Prostate gland (tissue), 2 donors: ENCODE measurements around the gene SDC3. TPM values are rescaled to one million over a fixed set of nuclear protein-coding genes. Genes with fewer than 3 reads are reported as not detected.

Experiments
- DNase-seq: peaks from one replicate; pipeline ENCODE4 v3.0.0-alpha.2; 2019; ENCODE audit warnings: low spot score
- H3K27ac ChIP-seq, 2 donors: fragments of 200-600 bp; sonication (generic); 2 replicates each; pipeline ENCODE4 v1.5.1; 2017 to 2019
- H3K27me3 ChIP-seq: fragments of 200-600 bp; sonication (generic); replicated peaks from 2 replicates; pipeline ENCODE4 v1.5.1; 2019; ENCODE audit not compliant: insufficient read depth
- H3K36me3 ChIP-seq, 2 donors: fragments of 200-600 bp; sonication (generic); 1 replicate in 1 of 2; 2 replicates in 1 of 2; pipeline versions ENCODE4 v1.5.1 to v1.8.1; 2017 to 2019
- H3K4me1 ChIP-seq: fragments of 200-600 bp; sonication (generic); replicated peaks from 2 replicates; pipeline ENCODE4 v1.5.1; 2019
- H3K4me3 ChIP-seq, 2 donors: fragments of 200-600 bp; sonication (generic); 2 replicates each; pipeline ENCODE4 v1.5.1; 2017 to 2019
- H3K9me3 ChIP-seq: fragments of 200-600 bp; sonication (generic); 2 replicates; pipeline ENCODE4 v1.5.1; 2017
- CTCF ChIP-seq, 4 experiments: fragments of 200-600 bp in 2 of 4; fragments of 450-650 bp in 2 of 4; sonication (generic) in 2 of 4; IDR thresholded peaks; 1 replicate in 3 of 4; 2 replicates in 1 of 4; pipeline ENCODE4 v1.5.1; 2016 to 2019; ENCODE audit warnings: antibody characterized with exemption in 4 of 4, mild to moderate bottlenecking in 2 of 4, moderate library complexity in 2 of 4
- POLR2A ChIP-seq: fragments of 450-650 bp; IDR thresholded peaks from one replicate; pipeline ENCODE4 v1.6.1; 2016; ENCODE audit warnings: antibody characterized with exemption, mild to moderate bottlenecking
- POLR2AphosphoS5 ChIP-seq: sonication (generic); formaldehyde crosslinking; IDR thresholded peaks from one replicate; pipeline ENCODE4 v1.6.1; 2017; ENCODE audit warnings: antibody characterized with exemption
- WGBS: methylation state at CpG from one replicate; pipeline ENCODE4 v1.1.5; 2018; 5-methylcytosine and 5-hydroxymethylcytosine counted together
- intact Hi-C: fragments of 100-400 bp; cut with DNase I; formaldehyde crosslinking; loops from one replicate; pipeline ENCODE4 v1.14.2; 2022
- total RNA-seq, 2 donors: library from RNA; depleted of rRNA; stranded (reverse); fragments of >200 nt; gene quantifications; one replicate each; pipeline ENCODE4 v1.1.0, GENCODE V29; 2016

Gene SDC3
- total RNA-seq, result 10 to 100 TPM; 25.5 to 39.6 TPM

- peak within 1 kb of the TSS; percentile 62 to 69 for H3K27ac ChIP-seq
- no peak for DNase-seq
- TF ChIP-seq POLR2A (no peak), POLR2AphosphoS5 (no peak), CTCF (IDR thresholded peaks at IDR 0.05) (no peak)
- intact Hi-C loops, result loop anchor here (2.0 kb wide), 1 partner anchor 190 kb away; no protein-coding TSS in a partner anchor
- H3K36me3 ChIP-seq, result no peaks in the 10 kb centered on the region
- H3K9me3 ChIP-seq, result no peaks in the 10 kb centered on the region
- H3K27me3 ChIP-seq, result no peaks in the 10 kb centered on the region
- H3K4me1 ChIP-seq, result no peaks in the 10 kb centered on the region
- WGBS, result 4% methylated on average over 37 of the region's 68 CpGs
- peak within 1 kb of the TSS; percentile 39 to 52 for H3K4me3 ChIP-seq
These were observed at the start of gene SDC3 for GRCh38 chr1:30908696-30909364. TSS of gene SDC3 (minus strand) at chr1:30908758. CDS start at chr1:30908586, 172 bp downstream.

DNA sequence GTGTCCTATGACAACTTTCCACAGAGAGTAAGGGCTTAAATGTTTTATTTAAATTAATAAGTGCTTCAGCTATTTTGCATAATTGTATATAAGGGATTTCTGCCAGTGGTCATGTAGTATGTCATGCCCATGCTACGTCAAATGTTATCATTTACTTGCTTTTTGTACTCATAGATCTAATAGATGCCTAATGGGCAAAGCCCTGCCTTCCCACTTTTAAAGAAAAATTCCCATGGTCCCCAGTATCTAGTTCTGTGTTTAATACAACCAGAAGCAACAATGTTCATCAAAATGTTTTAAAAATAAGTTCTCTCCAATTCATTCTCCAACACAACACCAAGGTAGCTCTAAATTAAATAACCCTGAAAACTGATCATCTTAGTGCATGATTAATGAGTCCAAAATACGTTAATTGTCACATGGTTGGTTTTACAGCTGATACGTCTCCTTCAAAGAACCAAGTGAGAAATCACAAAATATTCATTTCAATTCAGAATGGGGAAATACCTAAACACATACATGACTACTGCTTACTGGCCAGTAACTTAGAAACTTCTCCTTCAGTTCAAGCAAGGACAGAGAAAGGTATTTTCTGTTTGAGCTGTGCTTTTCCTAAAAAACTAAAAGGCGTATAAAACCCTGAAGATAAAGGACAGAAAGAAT lies 49.1 kb upstream of the SDC3 start:
- no peak overlapping the region for H3K27ac ChIP-seq
- H3K4me1 ChIP-seq, result no peaks in the 10 kb centered on the region
- intact Hi-C loops, result no loop called here
- TF ChIP-seq POLR2AphosphoS5 (no peak), POLR2A (no peak), CTCF (IDR thresholded peaks at IDR 0.05) (no peak)
- no peaks in the 10 kb centered on the region for H3K27me3 ChIP-seq
- H3K4me3 ChIP-seq, result no peak overlapping the region
- DNase-seq, result no peak
- H3K36me3 ChIP-seq, result no peaks in the 10 kb centered on the region
- 90% methylated on average over 4 of the region's 4 CpGs for WGBS
- H3K9me3 ChIP-seq, result no peaks in the 10 kb centered on the region

DNA sequence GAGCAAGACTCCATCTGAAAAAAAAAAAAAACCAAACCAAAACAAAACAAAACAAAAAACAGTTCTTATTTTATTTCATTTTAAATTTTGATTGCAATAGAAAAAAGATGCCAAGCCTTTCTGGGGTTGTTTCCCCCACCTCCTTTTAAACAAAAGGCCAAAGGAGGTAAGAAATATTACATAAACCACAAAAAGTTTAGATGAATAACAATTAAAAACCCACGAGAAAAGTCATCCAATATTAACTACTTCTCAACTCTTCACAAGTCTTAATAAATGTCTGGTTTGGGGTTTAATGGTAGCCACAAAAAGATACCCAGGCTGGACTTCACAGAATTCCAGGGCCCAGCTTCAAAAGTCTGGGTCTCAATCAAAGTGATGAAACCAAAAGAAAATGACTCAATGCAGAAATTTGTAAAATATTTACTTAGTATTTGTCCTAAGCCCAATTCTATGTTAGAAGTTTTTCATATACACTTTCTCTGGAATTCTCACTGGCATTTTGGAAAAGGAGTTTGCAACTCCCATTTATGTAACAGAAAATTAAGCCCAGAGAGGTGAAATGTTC lies 47.0 kb upstream of the SDC3 start:
- H3K4me3 ChIP-seq, result no peak overlapping the region
- 24% methylated on average over 1 of the region's 1 CpG for WGBS
- no peaks in the 10 kb centered on the region for H3K9me3 ChIP-seq
- TF ChIP-seq CTCF (IDR thresholded peaks at IDR 0.05) (no peak), POLR2AphosphoS5 (no peak), POLR2A (no peak)
- no peaks in the 10 kb centered on the region for H3K4me1 ChIP-seq
- H3K36me3 ChIP-seq, result no peaks in the 10 kb centered on the region
- intact Hi-C loops, result no loop called here
- DNase-seq, result no peak
- H3K27me3 ChIP-seq, result no peaks in the 10 kb centered on the region
- H3K27ac ChIP-seq, result no peak overlapping the region

DNA sequence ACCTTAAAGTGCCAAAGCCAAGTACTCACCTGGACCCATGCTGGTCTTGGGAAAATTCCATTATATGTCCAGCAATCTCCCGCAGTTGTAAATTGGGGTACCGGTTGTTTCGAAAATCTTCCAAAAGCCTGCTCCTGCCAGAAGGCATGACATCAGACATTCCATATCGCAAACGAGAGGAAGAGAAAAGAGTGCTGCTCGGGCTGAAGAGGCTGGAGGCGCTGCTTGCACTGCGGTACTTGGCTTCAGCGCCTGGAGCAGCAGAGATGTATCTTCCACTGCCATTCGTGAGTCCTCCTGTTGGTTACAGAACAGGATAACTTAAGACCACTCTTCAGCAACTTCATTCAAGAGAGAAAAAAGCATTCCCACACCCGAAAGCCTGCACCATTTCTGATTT lies 45.1 kb upstream of the SDC3 start:
- intact Hi-C loops, result no loop called here
- H3K36me3 ChIP-seq, result no peaks in the 10 kb centered on the region
- 89% methylated on average over 11 of the region's 11 CpGs for WGBS

More for the DNA sequence above, 45.1 kb upstream of the SDC3 start:
- H3K9me3 ChIP-seq, result no peaks in the 10 kb centered on the region
- DNase-seq, result no peak
- TF ChIP-seq POLR2A, result no peak
- no peak for TF ChIP-seq CTCF (IDR thresholded peaks at IDR 0.05)
- TF ChIP-seq POLR2AphosphoS5, result no peak
- H3K4me1 ChIP-seq, result no peaks in the 10 kb centered on the region
- no peak overlapping the region for H3K27ac ChIP-seq
- no peak overlapping the region for H3K4me3 ChIP-seq
- H3K27me3 ChIP-seq, result no peaks in the 10 kb centered on the region
